Erythroblast (primary cell): ENCODE measurements around the gene ZBTB14.

Source experiments
- GATA1 ChIP-seq: IDR thresholded peaks from 2 replicates; pipeline ENCODE4 v1.6.1; 2011; ENCODE audit warnings: low read depth, mild to moderate bottlenecking, control low read depth, low read length, moderate library complexity
- POLR2A ChIP-seq: IDR thresholded peaks from 2 replicates; pipeline ENCODE4 v1.6.1; 2011; ENCODE audit warnings: mild to moderate bottlenecking, low read length

DNA sequence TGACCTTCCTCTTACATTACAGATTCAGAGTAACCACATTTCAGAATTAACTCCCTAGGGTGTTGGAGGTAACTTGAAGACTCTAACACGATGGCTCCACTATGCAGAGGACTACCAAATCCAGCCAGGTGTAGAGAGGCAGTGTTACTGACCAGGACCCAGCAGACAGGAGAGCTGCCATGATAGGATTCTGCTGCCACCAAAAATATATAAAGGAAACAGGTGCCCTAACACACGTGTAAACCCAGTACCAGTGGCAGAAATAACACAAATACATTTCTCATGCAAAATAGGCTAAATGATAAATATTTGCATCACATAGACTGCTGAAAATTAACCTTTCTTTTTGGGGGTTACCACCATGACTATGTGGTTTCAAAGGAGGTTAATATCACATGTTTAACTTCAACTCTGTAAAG is 7.0 kb downstream of the ZBTB14 start:
- TF ChIP-seq GATA1 (no peak), POLR2A (no peak)
